CD4-positive, alpha-beta T cell (primary cell): ENCODE results near the gene HPX. TPM values are rescaled to one million over a fixed set of nuclear protein-coding genes. Genes with fewer than 3 reads are reported as not detected.
A peak's percentile ranks its signal among the peaks of the same experiment; 100 is the strongest.

Experiments used
- ATAC-seq: fragments of 200-7000 bp; cut with Tn5 transposase; one replicate; pipeline ENCODE4 v1.10.0; 2022; ENCODE audit warnings: mild to moderate bottlenecking; ENCODE audit not compliant: poor library complexity
- CTCF ChIA-PET: fragments of 350-600 bp; sonication (Branson Sonifier 250); formaldehyde crosslinking; loops from one replicate; lab custom pipeline; 2021; ENCODE audit warnings: antibody characterized with exemption, inconsistent platforms; lab: Charles Lee
- POLR2A ChIA-PET: fragments of 350-600 bp; sonication (Branson Sonifier 250); formaldehyde crosslinking; loops from one replicate; lab custom pipeline; 2021; ENCODE audit warnings: antibody characterized with exemption, inconsistent platforms; lab: Charles Lee
- DNase-seq, 14 experiments: peaks; one replicate each; pipeline ENCODE4 v3.0.0-alpha.2; 2013 to 2020; ENCODE audit warnings: mixed read lengths in 2 of 14
- H3K27ac ChIP-seq, 2 donors: one replicate each; pipeline versions ENCODE4 v1.5.1 to v1.7.0; 2013; ENCODE audit warnings: low read length in 2 of 2, low read depth in 1 of 2, mild to moderate bottlenecking in 1 of 2
- H3K27me3 ChIP-seq, 2 experiments: 1 replicate in 1 of 2; 2 replicates in 1 of 2; pipeline versions ENCODE4 v1.6.1 to v1.7.0; 2013; ENCODE audit warnings: low read length in 2 of 2, control low read depth in 1 of 2, mild to moderate bottlenecking in 1 of 2, moderate library complexity in 1 of 2; ENCODE audit not compliant: insufficient read depth in 2 of 2, control insufficient read depth in 1 of 2
- H3K36me3 ChIP-seq: one replicate; pipeline ENCODE4 v1.6.1; 2013; ENCODE audit warnings: low read length, control low read depth; ENCODE audit not compliant: insufficient read depth
- H3K4me1 ChIP-seq: one replicate; pipeline ENCODE4 v1.6.1; 2013; ENCODE audit warnings: low read length, control low read depth; ENCODE audit not compliant: insufficient read depth
- H3K4me3 ChIP-seq: one replicate; pipeline ENCODE4 v1.5.1; 2013; ENCODE audit warnings: mild to moderate bottlenecking, low read length, moderate library complexity
- H3K9me3 ChIP-seq, 2 experiments: 1 replicate in 1 of 2; 2 replicates in 1 of 2; pipeline versions ENCODE4 v1.6.1 to v1.7.0; 2013; ENCODE audit warnings: low read length in 2 of 2, mild to moderate bottlenecking in 2 of 2, control low read depth in 1 of 2, moderate library complexity in 1 of 2; ENCODE audit not compliant: control insufficient read depth in 1 of 2, insufficient read depth in 1 of 2
- H3K27ac Mint-ChIP-seq: one replicate; pipeline ENCODE4 v1.8.0; 2020; ENCODE audit warnings: mixed read lengths
- H3K27me3 Mint-ChIP-seq: one replicate; pipeline ENCODE4 v1.8.0; 2021; ENCODE audit warnings: mixed read lengths
- H3K36me3 Mint-ChIP-seq: one replicate; pipeline ENCODE4 v1.8.0; 2021; ENCODE audit warnings: low read depth, mixed read lengths
- H3K4me1 Mint-ChIP-seq: one replicate; pipeline ENCODE4 v1.8.0; 2021; ENCODE audit warnings: low read depth, mixed read lengths
- H3K4me3 Mint-ChIP-seq: one replicate; pipeline ENCODE4 v1.8.0; 2020; ENCODE audit warnings: mild to moderate bottlenecking, mixed read lengths
- H3K9me3 Mint-ChIP-seq: one replicate; pipeline ENCODE4 v1.8.0; 2020; ENCODE audit warnings: mixed read lengths
- CTCF ChIP-seq: fragments of 200-600 bp; IDR thresholded peaks from one replicate; pipeline ENCODE4 v1.8.0; 2022; ENCODE audit warnings: antibody characterized with exemption, mild to moderate bottlenecking
- intact Hi-C, 2 experiments: fragments of 100-400 bp; cut with DNase I in 1 of 2; cut with micrococcal nuclease in 1 of 2; formaldehyde crosslinking; loops; one replicate each; pipeline versions ENCODE4 v1.15.1 to v1.9.0; 2023 to 2025; cut with DNase I, micrococcal nuclease
- total RNA-seq, 174 experiments: library from RNA in 2 of 174; stranded (reverse) in 2 of 174; gene quantifications; one replicate each; pipeline ENCODE4 v1.2.3 and lab custom pipeline; 2021 to 2026

HPX gene
- total RNA-seq, 2 experiments from 2014 or later: 0.52 to 0.87 TPM

- Histone ChIP-seq H3K9me3 (no peaks in the 10 kb centered on the region), H3K27ac (peak overlapping the region; percentile 87 to 95), H3K36me3 (peaks cover 69% of the 10 kb centered on the region), H3K27me3 (no peaks in the 10 kb centered on the region), H3K4me3 (peak overlapping the region; percentile 83), H3K4me1 (peaks cover 39% of the 10 kb centered on the region)
- H3K9me3 Mint-ChIP-seq: no peaks in the 10 kb centered on the region
- peak overlapping the region; percentile 99 for H3K27ac Mint-ChIP-seq
- CTCF ChIA-PET: interaction anchor here (1.2 to 1.9 kb wide), 5 partner anchors 38 to 201 kb away, joined by 3 to 8 read pairs (median 6); partner anchors contain the start of gene MRPL17
- intact Hi-C loops: loop anchor here (1.0 to 5.0 kb wide), 8 partner anchors 92 to 1505 kb away; partner anchors contain the start of genes FHIP1B (in 2 of the 2), ILK (in 2 of the 2), MRPL17 (in 2 of the 2) and RRP8 (in 2 of the 2)
- peak overlapping the region; percentile 98 for H3K4me3 Mint-ChIP-seq
- POLR2A ChIA-PET: interaction anchor here (0.7 to 2.7 kb wide), 28 partner anchors 8 to 1505 kb away, joined by 3 to 27 read pairs (median 6); partner anchors contain the start of genes APBB1, EIF3F, FHIP1B and MRPL17
- peaks cover 42% of the 10 kb centered on the region for H3K4me1 Mint-ChIP-seq
- no peak for DNase-seq
- TF ChIP-seq CTCF: no peak
- no peaks in the 10 kb centered on the region for H3K27me3 Mint-ChIP-seq
- H3K36me3 Mint-ChIP-seq: peaks cover 51% of the 10 kb centered on the region
- ATAC-seq: peak; percentile 5
These were observed 41.1 kb upstream of the HPX start for GRCh38 chr11:6481924-6482275.

- Histone ChIP-seq H3K27me3 (no peaks in the 10 kb centered on the region), H3K9me3 (no peaks in the 10 kb centered on the region), H3K27ac (peak within 1 kb of the TSS; percentile 87 to 95), H3K36me3 (peaks cover 67% of the 10 kb centered on the region), H3K4me1 (peaks cover 39% of the 10 kb centered on the region), H3K4me3 (peak within 1 kb of the TSS; percentile 83)
- peak within 1 kb of the TSS; percentile 98 for H3K4me3 Mint-ChIP-seq
- CTCF ChIA-PET: interaction anchor here (0.9 to 1.9 kb wide), 5 partner anchors 34 to 202 kb away, joined by 3 to 8 read pairs (median 6); partner anchors contain the start of gene MRPL17
- peak; percentile 92 to 99 (median 96) for DNase-seq
- H3K27me3 Mint-ChIP-seq: no peaks in the 10 kb centered on the region
- H3K36me3 Mint-ChIP-seq: peaks cover 55% of the 10 kb centered on the region
- intact Hi-C loops: loop anchor here (1.0 to 5.0 kb wide), 8 partner anchors 91 to 1506 kb away; partner anchors contain the start of genes FHIP1B (in 2 of the 2), ILK (in 2 of the 2), MRPL17 (in 2 of the 2) and RRP8 (in 2 of the 2)
- POLR2A ChIA-PET: interaction anchor here (0.7 to 2.7 kb wide), 30 partner anchors 8 to 1506 kb away, joined by 3 to 27 read pairs (median 6); partner anchors contain the start of genes APBB1, EIF3F, FHIP1B and MRPL17
- no peak for TF ChIP-seq CTCF
- peak; percentile 94 for ATAC-seq
- H3K9me3 Mint-ChIP-seq: no peaks in the 10 kb centered on the region
- H3K27ac Mint-ChIP-seq: peak within 1 kb of the TSS; percentile 99
- peaks cover 42% of the 10 kb centered on the region for H3K4me1 Mint-ChIP-seq
These were observed 40.5 kb upstream of the HPX start, which contains the start of the genes ARFIP2 and TIMM10B for GRCh38 chr11:6481012-6481923. Gene ARFIP2 (minus strand): TSS chr11:6481331. CDS start chr11:6480421, 910 bp downstream. Gene TIMM10B (plus strand): TSS chr11:6481501. CDS start chr11:6481517, 16 bp downstream.

GRCh38 chr11:6480299-6480914 is 39.6 kb upstream of the HPX start:
- peak overlapping the region; percentile 87 to 95 for H3K27ac ChIP-seq
- ChIA-PET CTCF (no interaction called here), POLR2A (interaction anchor here (1.8 to 2.7 kb wide), 3 partner anchors 10 to 102 kb away, joined by 11 to 19 read pairs (median 14); partner anchors contain the start of gene APBB1)
- TF ChIP-seq CTCF: no peak
- Mint-ChIP-seq H3K9me3 (no peaks in the 10 kb centered on the region), H3K4me3 (peak overlapping the region; percentile 98), H3K36me3 (peaks cover 56% of the 10 kb centered on the region), H3K27ac (peak overlapping the region; percentile 99), H3K4me1 (peaks cover 43% of the 10 kb centered on the region), H3K27me3 (no peaks in the 10 kb centered on the region)
- DNase-seq: peak in 1 of 14 experiments; percentile 11
- peak overlapping the region; percentile 83 for H3K4me3 ChIP-seq
- H3K4me1 ChIP-seq: peaks cover 39% of the 10 kb centered on the region
- no peak for ATAC-seq
- peaks cover 60% of the 10 kb centered on the region for H3K36me3 ChIP-seq
- no peaks in the 10 kb centered on the region for H3K27me3 ChIP-seq
- no peaks in the 10 kb centered on the region for H3K9me3 ChIP-seq
- intact Hi-C loops: loop anchor here (2.0 to 5.0 kb wide), 6 partner anchors 122 to 1507 kb away; partner anchors contain the start of genes FHIP1B (in 2 of the 2), ILK (in 2 of the 2), RRP8 (in 2 of the 2) and EIF3F (in 1 of the 2)
